22Rv1 (cell line): ENCODE results near the gene RAP1GAP2.

Experiments
- CTCF ChIP-seq: fragments of 450-650 bp; IDR thresholded peaks from 2 replicates; pipeline ENCODE4 v1.5.1; 2017; ENCODE audit warnings: mild to moderate bottlenecking
- ZFX ChIP-seq: fragments of 450-650 bp; IDR thresholded peaks from 2 replicates; pipeline ENCODE4 v1.6.1; 2017; ENCODE audit warnings: antibody characterized with exemption, borderline replicate concordance

GRCh38 chr17:2803386-2803785 is 7.1 kb downstream of the RAP1GAP2 start:
- TF ChIP-seq CTCF (no peak), ZFX (no peak)
